HEK293 (cell line): ENCODE measurements around the gene ZNF70.

ENCODE experiments used
- CTCF ChIA-PET: fragments of 350-600 bp; formaldehyde crosslinking; extraction: SDS; loops from one replicate; lab custom pipeline; 2021; ENCODE audit warnings: antibody characterized with exemption; lab: Yijun Ruan, JAX
- POLR2A ChIA-PET: fragments of 300-600 bp; formaldehyde crosslinking; extraction: SDS; loops from one replicate; lab custom pipeline; 2020; ENCODE audit warnings: antibody characterized with exemption, inconsistent platforms; lab: Yijun Ruan, JAX
- H3K27ac ChIP-seq: fragments of 200-500 bp; sonication (Bioruptor generic); 2 replicates; pipeline ENCODE4 v1.5.1; 2014; ENCODE audit warnings: low read depth, low read length, control low read depth, inconsistent platforms; ENCODE audit errors: extremely low read depth
- H3K36me3 ChIP-seq, 2 experiments: fragments of 200-500 bp in 1 of 2; sonication (Bioruptor generic) in 1 of 2; 1 replicate in 1 of 2; 2 replicates in 1 of 2; pipeline ENCODE4 v1.5.1; 2014 to 2017; ENCODE audit warnings: inconsistent platforms in 2 of 2, low read length in 2 of 2; ENCODE audit not compliant: control insufficient read depth in 2 of 2, insufficient read depth in 1 of 2
- H3K4me1 ChIP-seq: fragments of 200-500 bp; sonication (Bioruptor generic); 2 replicates; pipeline ENCODE4 v1.5.1; 2014; ENCODE audit warnings: mild to moderate bottlenecking, low read length, inconsistent platforms; ENCODE audit not compliant: control insufficient read depth, insufficient read depth
- H3K4me3 ChIP-seq: 2 replicates; pipeline ENCODE4 v1.5.1; 2011; ENCODE audit warnings: low read depth, mild to moderate bottlenecking, control low read depth, low read length, moderate library complexity
- H3K9me3 ChIP-seq: fragments of 200-500 bp; sonication (Bioruptor generic); 2 replicates; pipeline ENCODE4 v1.5.1; 2014; ENCODE audit warnings: low read depth, low read length, inconsistent platforms; ENCODE audit not compliant: control insufficient read depth, insufficient read depth
- HOXA7 ChIP-seq: sonication (generic); formaldehyde crosslinking; IDR thresholded peaks from 2 replicates; pipeline ENCODE4 v1.8.1; 2022; ENCODE audit warnings: missing genetic modification reagents, borderline replicate concordance
- OSR2 ChIP-seq: fragments of 450-650 bp; formaldehyde crosslinking; IDR thresholded peaks from 2 replicates; pipeline ENCODE4 v1.5.1; 2016; ENCODE audit warnings: missing biosample characterization, missing genetic modification characterization
- PBX3 ChIP-seq: sonication (generic); formaldehyde crosslinking; IDR thresholded peaks from 2 replicates; pipeline ENCODE4 v1.8.1; 2022; ENCODE audit warnings: mild to moderate bottlenecking, moderate library complexity, missing genetic modification reagents
- PRDM1 ChIP-seq: fragments of 450-650 bp; formaldehyde crosslinking; IDR thresholded peaks from 2 replicates; pipeline ENCODE4; 2016; ENCODE audit warnings: missing biosample characterization, missing genetic modification characterization
- SCRT2 ChIP-seq: fragments of 450-650 bp; formaldehyde crosslinking; IDR thresholded peaks from 2 replicates; pipeline ENCODE4 v1.5.1; 2016; ENCODE audit warnings: missing biosample characterization, missing genetic modification characterization
- TRIM28 ChIP-seq: IDR thresholded peaks from 2 replicates; pipeline ENCODE4 v1.6.1; 2011; ENCODE audit warnings: low read length, control low read depth, borderline replicate concordance
- ZBTB48 ChIP-seq: fragments of 450-650 bp; formaldehyde crosslinking; IDR thresholded peaks from 2 replicates; pipeline ENCODE4 v1.5.1; 2016; ENCODE audit warnings: missing biosample characterization, missing genetic modification characterization
- ZNF155 ChIP-seq: fragments of 450-650 bp; formaldehyde crosslinking; IDR thresholded peaks from 2 replicates; pipeline ENCODE4 v1.5.1; 2016; ENCODE audit warnings: missing biosample characterization, missing genetic modification characterization
- ZNF174 ChIP-seq: fragments of 450-650 bp; formaldehyde crosslinking; IDR thresholded peaks from 2 replicates; pipeline ENCODE4 v1.5.0; 2017; ENCODE audit warnings: missing biosample characterization, mild to moderate bottlenecking, missing genetic modification characterization
- ZNF239 ChIP-seq: fragments of 450-650 bp; formaldehyde crosslinking; IDR thresholded peaks from 2 replicates; pipeline ENCODE4 v1.5.1; 2016; ENCODE audit warnings: missing biosample characterization, missing genetic modification characterization
- ZNF248 ChIP-seq: fragments of 450-650 bp; formaldehyde crosslinking; IDR thresholded peaks from 2 replicates; pipeline ENCODE4 v1.5.1; 2017; ENCODE audit warnings: missing biosample characterization, missing genetic modification characterization
- ZNF292 ChIP-seq: fragments of 450-650 bp; formaldehyde crosslinking; IDR thresholded peaks from 2 replicates; pipeline ENCODE4 v1.5.1; 2016; ENCODE audit warnings: low read depth, missing biosample characterization, missing genetic modification characterization, borderline replicate concordance
- ZNF335 ChIP-seq: fragments of 450-650 bp; formaldehyde crosslinking; conservative IDR thresholded peaks from 2 replicates; pipeline ENCODE4 v1.5.1; 2016; ENCODE audit warnings: missing biosample characterization, missing genetic modification characterization
- ZNF341 ChIP-seq: fragments of 450-650 bp; formaldehyde crosslinking; IDR thresholded peaks from 2 replicates; pipeline ENCODE4; 2016; ENCODE audit warnings: low read depth, missing biosample characterization, missing genetic modification characterization
- ZNF366 ChIP-seq: fragments of 450-650 bp; formaldehyde crosslinking; conservative IDR thresholded peaks from 2 replicates; pipeline ENCODE4 v1.5.1; 2016; ENCODE audit warnings: missing biosample characterization, missing genetic modification characterization
- ZNF433 ChIP-seq: fragments of 450-650 bp; formaldehyde crosslinking; IDR thresholded peaks from 2 replicates; pipeline ENCODE4 v1.5.1; 2016; ENCODE audit warnings: missing biosample characterization, missing genetic modification characterization, low read depth
- ZNF571 ChIP-seq: fragments of 450-650 bp; formaldehyde crosslinking; IDR thresholded peaks from 2 replicates; pipeline ENCODE4 v1.5.0; 2017; ENCODE audit warnings: missing biosample characterization, missing genetic modification characterization
- ZNF585B ChIP-seq: fragments of 450-650 bp; formaldehyde crosslinking; IDR thresholded peaks from 2 replicates; pipeline ENCODE4 v1.5.1; 2016; ENCODE audit warnings: missing biosample characterization, missing genetic modification characterization
- ZNF768 ChIP-seq: fragments of 450-650 bp; formaldehyde crosslinking; IDR thresholded peaks from 2 replicates; pipeline ENCODE4 v1.5.1; 2018; ENCODE audit warnings: missing biosample characterization, mild to moderate bottlenecking, missing genetic modification characterization
- ZNF776 ChIP-seq: fragments of 450-650 bp; formaldehyde crosslinking; IDR thresholded peaks from 2 replicates; pipeline ENCODE4 v1.5.0; 2017; ENCODE audit warnings: missing biosample characterization, missing genetic modification characterization, borderline replicate concordance

Gene ZNF70

GRCh38 chr22:23786261-23786710, 35.4 kb upstream of the ZNF70 start:
- Histone ChIP-seq H3K4me3 (peak overlapping the region; percentile 85), H3K27ac (peak overlapping the region; percentile 99), H3K36me3 (peaks cover 4 to 9% of the 10 kb centered on the region in 2 experiments)
- TF ChIP-seq SCRT2, result no peak
- 0 out of 2 replicates have a peak, but pooled peaks have one; percentile 10 for TF ChIP-seq ZNF335 (tag by site-specific recombination)
- peak; percentile 65; the same call in 1 of the 2 replicates for TF ChIP-seq ZBTB48 (tag by site-specific recombination)
- peak; percentile 79 for TF ChIP-seq PRDM1 (tag by site-specific recombination)
- TF ChIP-seq OSR2, result 0 out of 2 replicates have a peak, but pooled peaks have one; percentile 26
- TF ChIP-seq ZNF174, result no peak
- TF ChIP-seq, all 188 proteins: peak for 4
- CTCF ChIA-PET, result interaction anchor here (0.9 to 1.0 kb wide), 2 partner anchors 16 to 71 kb away, joined by 3 read pairs; partner anchors contain the start of gene SLC2A11
- Histone ChIP-seq H3K4me1 (peaks cover 9% of the 10 kb centered on the region), H3K9me3 (no peaks in the 10 kb centered on the region)
- POLR2A ChIA-PET, result interaction anchor here (1.1 to 1.2 kb wide), 2 partner anchors 12 to 71 kb away, joined by 4 to 5 read pairs; partner anchors contain the start of gene SLC2A11

- Histone ChIP-seq H3K4me3 (no peak overlapping the region), H3K27ac (no peak overlapping the region), H3K4me1 (peaks cover 6% of the 10 kb centered on the region), H3K36me3 (peaks cover 2 to 4% of the 10 kb centered on the region in 2 experiments; a peak in 2 of 3 replicates), H3K9me3 (no peaks in the 10 kb centered on the region)
- POLR2A ChIA-PET, result no interaction called here
- CTCF ChIA-PET, result no interaction called here
- TF ChIP-seq ZNF585B (tag by site-specific recombination), result no peak
- no peak for TF ChIP-seq ZNF155 (tag by site-specific recombination)
- TF ChIP-seq ZNF366 (tag by site-specific recombination), result no peak
- no peak for TF ChIP-seq TRIM28
- no peak for TF ChIP-seq ZNF292 (tag by site-specific recombination)
Measured at GRCh38 chr22:23784215-23784732, 33.4 kb upstream of the ZNF70 start.

- H3K4me3 ChIP-seq, result no peak overlapping the region
Measured at GRCh38 chr22:23783265-23784150, 32.6 kb upstream of the ZNF70 start.

GRCh38 chr22:23782703-23783102, 31.8 kb upstream of the ZNF70 start:
- CTCF ChIA-PET, result no interaction called here
- H3K27ac ChIP-seq, result no peak overlapping the region
- TF ChIP-seq ZNF776, result no peak
- TF ChIP-seq ZNF248 (tag by site-specific recombination), result no peak
- TF ChIP-seq SCRT2, result peak; percentile 36; the same call in 1 of the 2 replicates
- TF ChIP-seq, all 188 proteins: peak for 1
- no peaks in the 10 kb centered on the region for H3K9me3 ChIP-seq
- H3K4me1 ChIP-seq, result no peaks in the 10 kb centered on the region; the same call in 1 of the 2 replicates
- no peaks in the 10 kb centered on the region for H3K36me3 ChIP-seq
- POLR2A ChIA-PET, result no interaction called here
- no peak overlapping the region for H3K4me3 ChIP-seq

More at GRCh38 chr22:23783265-23784150, 32.6 kb upstream of the ZNF70 start:
- H3K9me3 ChIP-seq, result no peaks in the 10 kb centered on the region
- H3K27ac ChIP-seq, result no peak overlapping the region
- H3K4me1 ChIP-seq, result peaks cover 6% of the 10 kb centered on the region
- peaks cover 1 to 3% of the 10 kb centered on the region in 2 experiments; a peak in 2 of 3 replicates for H3K36me3 ChIP-seq
- TF ChIP-seq ZNF571 (tag by site-specific recombination) (no peak), ZNF341 (tag by site-specific recombination) (no peak), HOXA7 (CRISPR knock-in tag) (no peak), ZNF248 (tag by site-specific recombination) (no peak), ZNF239 (tag by site-specific recombination) (no peak), ZNF768 (tag by site-specific recombination) (no peak), PBX3 (no peak), TRIM28 (no peak), ZNF433 (tag by site-specific recombination) (no peak)
- ChIA-PET POLR2A (no interaction called here), CTCF (no interaction called here)
